Fibroblast of skin of abdomen (primary cell): ENCODE data around the gene RASIP1.

ENCODE experiments used
- DNase-seq: peaks from one replicate; pipeline ENCODE4 v3.0.0-alpha.2; 2013

RASIP1 gene

GRCh38 chr19:48672994-48673393 lies 67.4 kb downstream of the RASIP1 start, which contains the start of gene NTN5:
TSS of gene NTN5 (minus strand) at chr19:48673017. CDS start at chr19:48670986, 2,031 bp downstream.
- DNase-seq: no peak

GRCh38 chr19:48671446-48671995 lies 68.9 kb downstream of the RASIP1 start:
- no peak for DNase-seq

GRCh38 chr19:48670699-48671445 lies 69.5 kb downstream of the RASIP1 start:
- no peak for DNase-seq
